ENCODE measurements around the gene JAG1. TPM values are rescaled to one million over a fixed set of nuclear protein-coding genes. Genes with fewer than 3 reads are reported as not detected.

JAG1 gene
- total and polyA plus RNA-seq, 12 donors, result 6.8 to 22.0 (median 13.3) TPM

- Histone ChIP-seq H3K4me1 (replicated peaks in 1 of 2) (no peaks in the 10 kb centered on the region), H3K9me3 (replicated peaks in 1 of 3) (no peaks in the 10 kb centered on the region), H3K27me3 (no peaks in the 10 kb centered on the region), H3K36me3 (replicated peaks in 1 of 2) (no peaks in the 10 kb centered on the region), H3K27ac (no peak overlapping the region), H3K4me3 (no peak overlapping the region)
- WGBS, 4 donors, result 49 to 74% (median 59%) methylated on average over 2 of the region's 2 CpGs
- no peak for DNase-seq
- intact Hi-C loops (cut with DNase I), result no loop called here
- TF ChIP-seq CTCF (IDR thresholded peaks at IDR 0.05) (no peak), POLR2A (IDR thresholded peaks at IDR 0.05) (no peak)
Measured at GRCh38 chr20:10715035-10715434, 41.2 kb upstream of the JAG1 start.

GRCh38 chr20:10714236-10714975 is 40.6 kb upstream of the JAG1 start:
- Histone ChIP-seq H3K36me3 (replicated peaks in 1 of 2) (no peaks in the 10 kb centered on the region), H3K4me3 (no peak overlapping the region), H3K27me3 (no peaks in the 10 kb centered on the region), H3K9me3 (replicated peaks in 1 of 3) (no peaks in the 10 kb centered on the region), H3K27ac (no peak overlapping the region), H3K4me1 (replicated peaks in 1 of 2) (no peaks in the 10 kb centered on the region)
- TF ChIP-seq POLR2A (IDR thresholded peaks at IDR 0.05), result no peak
- no peak for TF ChIP-seq CTCF (IDR thresholded peaks at IDR 0.05)
- no peak for DNase-seq
- intact Hi-C loops (cut with DNase I), result no loop called here

- WGBS, 4 donors, result 41 to 58% (median 56%) methylated on average over 2 of the region's 2 CpGs
- no peak for TF ChIP-seq POLR2A (IDR thresholded peaks at IDR 0.05)
- no peak for TF ChIP-seq CTCF (IDR thresholded peaks at IDR 0.05)
- Histone ChIP-seq H3K27ac (no peak overlapping the region), H3K27me3 (no peaks in the 10 kb centered on the region), H3K36me3 (replicated peaks in 1 of 2) (no peaks in the 10 kb centered on the region), H3K4me1 (replicated peaks in 1 of 2) (no peaks in the 10 kb centered on the region), H3K9me3 (replicated peaks in 1 of 3) (no peaks in the 10 kb centered on the region), H3K4me3 (no peak overlapping the region)
- DNase-seq, result peak in 3 of 7 donors; percentile 1 to 56 (median 15)
- intact Hi-C loops (cut with DNase I), result no loop called here
Measured at GRCh38 chr20:10713161-10713560, 39.4 kb upstream of the JAG1 start.

GRCh38 chr20:10711903-10712451 is 38.2 kb upstream of the JAG1 start:
- WGBS, 4 donors, result 62 to 80% (median 72%) methylated on average over 5 of the region's 5 CpGs
- Histone ChIP-seq H3K27ac (no peak overlapping the region), H3K4me3 (no peak overlapping the region), H3K4me1 (replicated peaks in 1 of 2) (no peaks in the 10 kb centered on the region), H3K27me3 (no peaks in the 10 kb centered on the region), H3K36me3 (replicated peaks in 1 of 2) (no peaks in the 10 kb centered on the region), H3K9me3 (replicated peaks in 1 of 3) (no peaks in the 10 kb centered on the region)
- DNase-seq, result no peak
- TF ChIP-seq POLR2A (IDR thresholded peaks at IDR 0.05) (no peak), CTCF (IDR thresholded peaks at IDR 0.05) (no peak)
- intact Hi-C loops (cut with DNase I), result no loop called here
